ENCODE data around the gene GLIS1.

- no peak for TF ChIP-seq CTCF (IDR thresholded peaks at IDR 0.05; ENCODE audit: low read length)
- TF ChIP-seq EZH2 (optimal IDR thresholded peaks at IDR 0.05; ENCODE audit: low read depth, low read length), result no peak
- TF ChIP-seq EZH2phosphoT487 (IDR thresholded peaks at IDR 0.05; ENCODE audit: low read length), result no peak
Measured at GRCh38 chr1:53535846-53536245, 203.1 kb downstream of the GLIS1 start.
